ENCODE results near the gene AMZ1.

GRCh38 chr7:2751086-2751485 is 63.1 kb downstream of the AMZ1 start:
- TF ChIP-seq CTCF (IDR thresholded peaks at IDR 0.05) (no peak), POLR2A (IDR thresholded peaks at IDR 0.05) (no peak)

All from lower leg skin (tissue), 3 donors.